GM06990 (cell line): ENCODE data around the gene PFDN6.

Experiments
- DNase-seq: peaks from one replicate; pipeline ENCODE4 v3.0.0-alpha.2; 2011; ENCODE audit not compliant: insufficient read length; ENCODE audit errors: extremely low read depth
- H3K27me3 ChIP-seq: replicated peaks from 2 replicates; pipeline ENCODE4 v1.6.0; 2011; ENCODE audit warnings: low read length; ENCODE audit not compliant: control insufficient read depth, insufficient read depth
- H3K36me3 ChIP-seq: 2 replicates; pipeline ENCODE4 v1.5.1; 2011; ENCODE audit warnings: low read length; ENCODE audit not compliant: control insufficient read depth, insufficient read depth
- H3K4me3 ChIP-seq: replicated peaks from 2 replicates; pipeline ENCODE4 v1.5.1; 2011; ENCODE audit warnings: low read depth, mild to moderate bottlenecking, control low read depth, low read length
- TF ChIP-seq, protein P1 (sequence below): IDR thresholded peaks from 2 replicates; pipeline ENCODE4 v1.5.1; 2011; ENCODE audit warnings: low read length, control low read depth, mild to moderate bottlenecking, inconsistent platforms; ENCODE audit not compliant: insufficient read depth, poor library complexity, severe bottlenecking

Gene PFDN6

DNA sequence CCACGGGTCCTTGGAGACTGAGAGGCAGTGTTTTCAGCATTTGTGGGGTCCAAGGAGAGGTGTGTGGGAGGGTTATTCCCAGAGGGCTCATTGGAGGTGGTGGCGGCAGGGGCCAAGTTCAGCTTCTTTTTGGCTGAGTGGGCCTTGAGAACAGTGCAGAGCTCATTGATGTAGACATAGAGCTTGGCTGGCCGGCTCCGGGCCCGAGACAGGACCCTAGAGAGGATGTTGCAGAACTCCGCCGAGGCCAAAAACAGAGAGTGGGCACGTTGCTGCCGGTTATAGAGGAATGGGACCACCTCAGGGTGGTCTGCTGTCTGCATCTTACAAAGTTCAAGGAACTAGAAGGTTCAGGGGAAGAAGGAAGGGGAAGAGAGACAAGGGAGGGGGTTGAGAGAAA lies 31.8 kb downstream of the PFDN6 start:
- Histone ChIP-seq H3K4me3 (peak overlapping the region; percentile 97), H3K27me3 (no peaks in the 10 kb centered on the region), H3K36me3 (peaks cover 23% of the 10 kb centered on the region)
- TF ChIP-seq, protein P1, sequence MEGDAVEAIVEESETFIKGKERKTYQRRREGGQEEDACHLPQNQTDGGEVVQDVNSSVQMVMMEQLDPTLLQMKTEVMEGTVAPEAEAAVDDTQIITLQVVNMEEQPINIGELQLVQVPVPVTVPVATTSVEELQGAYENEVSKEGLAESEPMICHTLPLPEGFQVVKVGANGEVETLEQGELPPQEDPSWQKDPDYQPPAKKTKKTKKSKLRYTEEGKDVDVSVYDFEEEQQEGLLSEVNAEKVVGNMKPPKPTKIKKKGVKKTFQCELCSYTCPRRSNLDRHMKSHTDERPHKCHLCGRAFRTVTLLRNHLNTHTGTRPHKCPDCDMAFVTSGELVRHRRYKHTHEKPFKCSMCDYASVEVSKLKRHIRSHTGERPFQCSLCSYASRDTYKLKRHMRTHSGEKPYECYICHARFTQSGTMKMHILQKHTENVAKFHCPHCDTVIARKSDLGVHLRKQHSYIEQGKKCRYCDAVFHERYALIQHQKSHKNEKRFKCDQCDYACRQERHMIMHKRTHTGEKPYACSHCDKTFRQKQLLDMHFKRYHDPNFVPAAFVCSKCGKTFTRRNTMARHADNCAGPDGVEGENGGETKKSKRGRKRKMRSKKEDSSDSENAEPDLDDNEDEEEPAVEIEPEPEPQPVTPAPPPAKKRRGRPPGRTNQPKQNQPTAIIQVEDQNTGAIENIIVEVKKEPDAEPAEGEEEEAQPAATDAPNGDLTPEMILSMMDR: no peak
- no peak for DNase-seq

DNA sequence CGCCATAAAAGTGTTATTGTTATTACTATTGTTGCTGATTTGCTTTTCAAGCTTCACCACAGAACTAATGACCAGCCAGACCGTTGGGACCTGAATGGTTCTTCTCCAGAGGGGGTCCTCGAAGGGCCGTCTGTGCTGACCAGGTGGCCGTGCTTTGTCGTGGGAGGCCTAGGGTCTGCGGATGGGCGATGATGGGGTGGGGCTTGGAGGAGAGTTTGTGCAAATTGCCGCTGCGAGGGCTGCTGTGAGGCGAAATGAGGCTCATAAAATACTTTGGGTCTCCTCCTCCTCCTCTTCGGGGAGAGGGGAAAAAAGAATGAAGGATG lies 34.2 kb downstream of the PFDN6 start:
- DNase-seq: no peak
- H3K4me3 ChIP-seq: peak overlapping the region; percentile 67

DNA sequence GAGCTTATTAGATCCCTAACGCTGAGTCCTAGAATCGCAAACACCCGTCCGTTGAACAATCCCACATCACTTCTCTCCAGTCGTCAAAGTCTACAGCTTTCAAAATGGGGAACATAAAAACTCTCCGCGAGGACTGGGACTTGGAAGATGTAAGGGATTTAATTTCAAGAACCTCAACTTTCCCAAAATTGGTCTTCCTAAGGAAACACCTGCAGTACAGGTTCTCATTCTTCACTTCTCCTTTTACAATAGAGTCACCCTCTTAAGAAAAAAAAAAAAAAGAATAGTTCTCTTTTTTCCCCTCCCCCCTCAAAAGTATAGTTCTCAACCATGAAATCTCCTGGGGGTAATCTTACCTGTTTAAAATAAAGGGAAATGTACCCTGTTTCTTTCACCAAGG lies 34.7 kb downstream of the PFDN6 start:
- Histone ChIP-seq H3K27me3 (no peaks in the 10 kb centered on the region), H3K36me3 (peaks cover 19% of the 10 kb centered on the region), H3K4me3 (peak overlapping the region; percentile 67)
- TF ChIP-seq, protein P1: no peak
- DNase-seq: no peak

More for the DNA sequence above, 34.2 kb downstream of the PFDN6 start:
- H3K27me3 ChIP-seq: no peaks in the 10 kb centered on the region
- peaks cover 23% of the 10 kb centered on the region for H3K36me3 ChIP-seq
- TF ChIP-seq, protein P1: no peak

DNA sequence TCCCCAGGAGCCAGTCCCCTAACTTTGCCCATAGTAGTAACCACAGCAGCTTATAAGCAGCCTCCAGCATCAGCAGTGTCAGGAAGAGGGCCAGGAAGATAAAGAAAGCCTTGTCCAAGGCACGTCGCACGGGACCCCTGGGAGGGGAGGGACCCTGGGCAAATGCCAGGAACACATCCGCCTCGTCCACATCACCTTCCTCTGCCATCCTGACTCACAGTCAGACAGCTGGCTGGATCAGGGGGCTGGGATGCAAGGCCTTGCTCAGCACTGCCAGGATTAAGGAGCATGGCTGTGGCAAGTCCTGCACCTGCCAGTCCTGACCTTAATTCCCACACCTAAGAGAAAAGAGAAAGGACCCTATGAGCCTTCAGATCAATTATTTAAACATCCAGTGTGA lies 39.7 kb downstream of the PFDN6 start:
- no peaks in the 10 kb centered on the region for H3K36me3 ChIP-seq
- TF ChIP-seq, protein P1: no peak
- H3K4me3 ChIP-seq: no peak overlapping the region
- DNase-seq: no peak
- H3K27me3 ChIP-seq: no peaks in the 10 kb centered on the region

DNA sequence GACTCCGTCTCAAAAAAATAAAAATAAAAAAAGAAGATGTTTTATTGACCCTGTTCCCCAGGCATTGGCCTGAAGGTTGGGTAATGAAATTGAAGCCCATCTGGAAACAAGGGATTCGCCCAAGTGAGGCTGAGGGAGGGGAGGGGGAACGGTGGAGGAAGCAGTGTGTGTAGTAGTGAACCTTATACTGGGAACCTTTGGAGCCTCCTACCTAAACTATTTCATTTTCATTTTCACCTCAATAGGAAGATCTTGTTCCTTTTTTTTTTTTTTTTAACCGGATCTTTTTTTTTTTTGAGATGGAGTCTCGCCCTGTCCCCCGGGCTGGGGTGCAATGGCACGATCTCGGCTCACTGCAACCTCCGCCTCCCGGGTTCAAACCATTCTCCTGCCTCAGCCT lies 41.3 kb downstream of the PFDN6 start:
- Histone ChIP-seq H3K4me3 (no peak overlapping the region), H3K36me3 (no peaks in the 10 kb centered on the region), H3K27me3 (no peaks in the 10 kb centered on the region)
- TF ChIP-seq, protein P1: no peak
- no peak for DNase-seq

DNA sequence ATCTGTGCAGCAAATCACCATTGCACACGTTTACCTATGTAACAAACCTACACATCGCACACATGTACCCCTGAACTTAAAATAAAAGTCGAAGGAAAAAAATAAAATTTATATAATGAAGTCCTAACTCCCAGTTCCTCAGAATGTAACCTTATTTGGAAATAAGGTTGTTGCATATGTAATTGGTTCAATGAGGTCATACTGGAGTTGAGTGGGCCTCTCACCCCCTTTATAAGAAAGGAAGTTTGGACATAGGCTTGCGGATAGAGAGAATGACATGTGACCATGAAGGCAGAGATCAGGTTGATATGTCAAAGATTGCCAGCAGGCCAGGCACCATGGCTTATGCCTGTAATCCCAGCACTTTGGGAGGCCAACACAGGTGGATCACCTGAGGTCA lies 44.3 kb downstream of the PFDN6 start:
- no peak overlapping the region for H3K4me3 ChIP-seq
- no peaks in the 10 kb centered on the region for H3K27me3 ChIP-seq
- H3K36me3 ChIP-seq: no peaks in the 10 kb centered on the region
- no peak for DNase-seq
- TF ChIP-seq, protein P1: no peak
